Aorta (tissue), 5 donors: Measurements from ENCODE around the gene SLC16A14. TPM values are rescaled to one million over a fixed set of nuclear protein-coding genes. Genes with fewer than 3 reads are reported as not detected.

Source experiments
- ATAC-seq: fragments of 200-7000 bp; cut with Tn5 transposase; one replicate; pipeline ENCODE4 v1.9.1; 2022; ENCODE audit warnings: moderate library complexity; ENCODE audit not compliant: low FRiP score
- DNase-seq, 2 donors: peaks; one replicate each; pipeline ENCODE4 v3.0.0-alpha.2; 2020
- H3K27ac ChIP-seq, 2 donors: one replicate each; pipeline ENCODE4 v1.5.1; 2013; ENCODE audit warnings: low read length in 2 of 2, mild to moderate bottlenecking in 2 of 2, moderate library complexity in 2 of 2, control low read depth in 1 of 2, inconsistent platforms in 1 of 2, low read depth in 1 of 2
- H3K27me3 ChIP-seq, 2 donors: one replicate each; pipeline ENCODE4 v1.6.1; 2013; ENCODE audit warnings: control low read depth in 1 of 2, low read length in 1 of 2, mild to moderate bottlenecking in 1 of 2, moderate library complexity in 1 of 2; ENCODE audit not compliant: insufficient read depth in 2 of 2, control insufficient read depth in 1 of 2
- H3K36me3 ChIP-seq, 2 donors: one replicate each; pipeline ENCODE4 v1.6.1; 2013; ENCODE audit warnings: control low read depth in 1 of 2, low read length in 1 of 2, mild to moderate bottlenecking in 1 of 2; ENCODE audit not compliant: insufficient read depth in 2 of 2, control insufficient read depth in 1 of 2
- H3K4me1 ChIP-seq, 2 donors: one replicate each; pipeline ENCODE4 v1.6.1; 2013; ENCODE audit warnings: low read length in 2 of 2, control low read depth in 1 of 2, mild to moderate bottlenecking in 1 of 2, moderate library complexity in 1 of 2; ENCODE audit not compliant: insufficient read depth in 2 of 2, control insufficient read depth in 1 of 2
- H3K4me3 ChIP-seq, 2 donors: one replicate each; pipeline ENCODE4 v1.5.1; 2013; ENCODE audit warnings: low read length in 2 of 2, control low read depth in 1 of 2, mild to moderate bottlenecking in 1 of 2
- H3K9me3 ChIP-seq: one replicate; pipeline ENCODE4 v1.6.1; 2013; ENCODE audit warnings: mild to moderate bottlenecking, low read length; ENCODE audit not compliant: control insufficient read depth
- WGBS, 2 donors: extraction: QIAGEN DNeasy Blood & Tissue Kit; methylation state at CpG; one replicate each; pipeline ENCODE4 v1.1.7; 2013; 5-methylcytosine and 5-hydroxymethylcytosine counted together
- intact Hi-C, 2 donors: fragments of 100-400 bp; cut with DNase I; formaldehyde crosslinking; loops; one replicate each; pipeline versions ENCODE4 v1.14.2 to v1.15.0; 2022
- polyA plus RNA-seq, 2 donors: library from polyadenylated mRNA; stranded (reverse); fragments of 200-250 nt; gene quantifications; one replicate each; pipeline ENCODE4 v1.2.3, GENCODE V29; 2013
- total RNA-seq, 2 donors: library from RNA; stranded (reverse); fragmentation: NEBNext Ultra II Directional; extraction: Animal tissue kit (Norgen Biotek cat#: 25700); gene quantifications; one replicate each; pipeline ENCODE4 v1.2.1, GENCODE V29; 2021
- donor health status: healthy with polysubstance abuse.
- donor health status: Bipolar disorder and iron deficiency.
- donor health status: DM: no; HTN: no; CAD: no.
- donor health status: DM: no; HTN: no; CAD: no.
- donor health status: DM: yes; HTN: yes; CAD: no.

The SLC16A14 gene
- total and polyA plus RNA-seq, 4 donors = 0.13 to 6.0 (median 1.2) TPM

DNA sequence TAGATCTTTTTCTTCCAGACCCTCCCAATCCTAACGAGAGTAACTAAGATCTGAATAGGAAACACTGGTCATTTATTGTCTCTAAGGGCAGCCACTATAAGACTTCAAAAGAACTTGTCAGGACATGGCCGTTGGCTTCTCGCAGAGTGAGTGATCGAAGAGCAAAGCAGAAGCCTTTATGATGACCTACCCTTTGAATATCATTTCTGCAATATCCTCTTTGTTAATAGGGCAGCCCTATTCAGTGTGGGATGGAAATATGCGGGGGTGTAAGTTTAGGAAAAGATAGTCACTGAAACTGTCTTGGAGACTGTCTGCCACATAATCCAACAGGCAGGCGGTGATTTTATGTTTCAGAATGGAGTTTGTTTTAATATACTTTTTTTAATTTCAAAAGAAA, 75.5 kb downstream of the SLC16A14 start:
- Histone ChIP-seq H3K9me3 (peaks cover 2% of the 10 kb centered on the region), H3K27ac (no peak overlapping the region), H3K4me3 (no peak overlapping the region), H3K27me3 (no peaks in the 10 kb centered on the region), H3K4me1 (no peaks in the 10 kb centered on the region), H3K36me3 (peaks cover 0 to 3% of the 10 kb centered on the region in 2 donors)
- no peak for ATAC-seq
- DNase-seq = no peak
- 89 to 93% methylated on average over 6 of the region's 6 CpGs for WGBS, 2 donors
- intact Hi-C loops = no loop called here

Other genes with a start within 250 kb of the SLC16A14 start
- gene TRIP12, start 146.9 kb downstream of the SLC16A14 start, total RNA-seq = 100 to 1,000 TPM; 220 to 232 TPM
- 10 to 100 TPM; 22.5 to 25.5 TPM for gene TRIP12, start 146.9 kb downstream of the SLC16A14 start, polyA plus RNA-seq
- 1 to 10 TPM; 1.9 to 2.2 TPM for gene FBXO36, start 146.4 kb downstream of the SLC16A14 start, total RNA-seq
- gene FBXO36, start 146.4 kb downstream of the SLC16A14 start, polyA plus RNA-seq = 1 to 10 TPM; 1.3 to 1.5 TPM
- 10 to 100 TPM; 22.4 to 46.1 TPM for gene SP110, start 151.1 kb upstream of the SLC16A14 start, total RNA-seq
- 10 to 100 TPM; 10.5 to 19.0 TPM for gene SP110, start 151.1 kb upstream of the SLC16A14 start, polyA plus RNA-seq
- gene SP140, start 156.8 kb upstream of the SLC16A14 start, total RNA-seq = 1 to 10 TPM; 2.7 to 4.1 TPM
- gene SP140, start 156.8 kb upstream of the SLC16A14 start, polyA plus RNA-seq = under 1 TPM; 0.13 to 0.15 TPM